CD4-positive, alpha-beta T cell treated with Interferon alpha-2 for 1 hour (primary cell): Measurements from ENCODE around the gene CLEC9A.
"Not testable (repeated sequence)": the region's sequence is repeated elsewhere in the genome, so short reads cannot be mapped to it uniquely, and the experiment has no call there.

Experiments
- DNase-seq, 2 donors: peaks; one replicate each; pipeline ENCODE4 v3.0.0-alpha.2; 2020 to 2022

Gene CLEC9A

DNA sequence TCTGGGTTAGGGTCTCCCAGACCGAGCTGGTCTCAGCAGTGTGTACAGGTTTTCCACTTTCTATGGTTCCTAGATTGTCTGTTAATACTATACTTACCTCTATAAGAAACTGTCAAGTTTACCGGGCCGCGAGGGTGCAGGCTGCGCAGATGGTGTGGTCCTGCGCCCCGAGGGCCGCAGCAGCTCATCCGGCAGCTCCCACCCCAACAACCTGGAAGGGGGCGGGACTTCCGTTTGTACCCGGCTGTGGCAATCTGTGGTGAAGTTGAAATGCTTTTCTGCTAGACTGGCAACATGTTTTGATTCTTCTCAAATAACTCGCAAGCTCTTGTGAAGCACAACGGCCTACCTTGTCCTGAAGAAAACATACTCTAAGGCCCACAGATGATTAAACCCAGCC lies at the start of gene CLEC9A:
Gene CLEC9A, plus strand, starts transcription at position 237 of the 400 bp plus-strand sequence. CDS start 22,006 bp downstream, outside the sequence.
- no peak for DNase-seq

DNA sequence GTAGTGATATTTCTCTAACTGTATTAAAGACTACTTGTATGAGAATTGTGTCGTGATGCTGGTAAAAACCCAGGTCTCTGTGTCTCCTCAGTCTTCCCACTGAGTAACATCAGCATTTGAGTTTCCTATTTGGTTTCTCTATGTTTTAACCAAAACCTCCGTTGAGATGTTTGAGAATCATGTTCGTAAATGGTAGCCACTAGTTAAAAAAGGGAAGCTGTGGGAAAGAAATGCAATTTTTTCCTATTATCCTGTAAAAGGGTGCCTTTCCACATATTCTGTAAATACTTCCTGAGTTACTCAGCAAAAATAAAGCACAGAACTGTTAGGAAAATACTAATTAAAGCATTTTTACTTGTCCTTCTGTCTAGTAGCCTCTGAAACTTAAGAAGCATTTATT lies 38.6 kb upstream of the CLEC9A start:
- no peak for DNase-seq

GRCh38 chr12:9992296-9992695 lies 38.2 kb upstream of the CLEC9A start:
- no peak for DNase-seq

- DNase-seq = no peak
Observed at GRCh38 chr12:9999016-9999415, 31.5 kb upstream of the CLEC9A start, which contains the start of gene CLEC1B. CLEC1B (minus strand) TSS chr12:9999121; CDS start chr12:9999100, 21 bp downstream.

DNA sequence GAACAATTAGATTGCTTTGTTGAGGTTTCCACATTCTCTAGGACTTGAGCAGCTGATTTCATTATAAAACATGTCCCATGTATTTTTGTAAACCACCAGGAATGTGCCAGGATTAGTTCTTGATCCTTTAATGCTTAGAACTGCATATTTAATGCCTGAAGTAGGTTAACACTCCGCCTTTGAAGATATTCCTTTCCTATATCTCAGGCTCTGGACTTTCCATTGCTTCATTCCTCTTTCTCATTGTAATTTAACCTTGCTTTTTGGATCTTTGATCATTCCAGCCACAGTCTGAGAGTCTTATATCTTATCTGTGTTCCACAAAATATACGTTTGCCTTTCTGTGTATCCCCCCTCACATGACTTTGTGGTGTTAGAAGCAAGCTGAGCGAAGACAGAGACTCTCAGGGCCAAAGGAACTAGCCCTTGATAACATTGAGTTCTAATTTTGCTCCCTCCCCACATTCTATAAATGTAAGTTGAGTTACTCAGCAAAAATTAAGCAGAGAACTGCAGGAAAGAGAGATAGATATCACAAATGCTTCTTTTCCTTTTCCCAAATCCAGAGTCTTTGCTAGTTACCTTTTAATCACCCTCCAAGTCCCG lies 29.2 kb upstream of the CLEC9A start:
- DNase-seq = no peak

DNA sequence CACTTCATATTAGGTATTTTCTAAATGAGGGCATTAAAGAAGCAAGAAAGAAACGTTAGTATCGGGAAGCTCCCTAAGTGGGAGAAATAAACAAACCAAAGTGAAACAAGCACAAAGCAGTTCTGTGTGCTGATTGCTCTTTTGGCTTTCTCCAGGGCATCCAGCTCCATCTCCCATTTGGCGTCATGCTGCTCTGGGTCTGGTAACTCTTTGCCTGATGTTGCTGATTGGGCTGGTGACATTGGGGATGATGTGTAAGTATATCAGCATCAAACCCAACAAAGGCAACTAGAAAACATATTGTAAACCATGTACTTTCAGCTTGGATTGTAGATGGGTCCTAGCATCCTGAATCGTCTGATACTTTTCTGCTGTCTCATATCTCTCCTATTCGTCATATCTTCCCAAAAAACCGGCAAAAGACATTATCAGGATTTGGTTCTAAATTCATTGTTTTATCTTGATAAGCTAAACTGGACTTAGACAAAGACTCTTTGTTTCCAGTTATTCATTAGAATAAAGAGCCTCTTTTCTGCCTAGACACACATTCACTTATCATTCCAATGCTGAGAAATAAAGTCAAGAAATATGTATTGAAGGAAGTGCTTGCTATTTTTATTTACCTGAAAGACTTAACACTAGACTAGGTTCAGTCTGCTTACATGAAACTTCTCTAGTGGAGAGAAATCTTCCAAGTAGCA lies 17.7 kb upstream of the CLEC9A start:
- DNase-seq = no peak

DNA sequence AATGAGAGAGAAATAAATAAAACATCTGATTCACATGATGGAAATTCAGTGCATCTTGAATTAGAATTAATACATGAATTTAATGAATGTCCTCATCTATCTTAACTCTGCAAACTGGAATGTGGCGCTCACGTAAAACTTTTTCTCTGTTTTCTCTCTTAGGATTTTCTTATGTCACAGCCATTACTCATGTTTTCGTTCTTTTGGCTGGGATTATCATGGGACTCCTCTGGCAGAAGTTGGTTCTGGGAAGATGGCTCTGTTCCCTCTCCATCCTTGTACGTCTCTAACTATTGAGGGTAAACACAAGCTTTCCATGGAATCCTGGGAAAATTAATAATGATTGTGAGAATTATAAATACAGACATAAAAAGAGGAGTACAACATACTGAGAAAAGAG lies 15.0 kb upstream of the CLEC9A start:
- no peak for DNase-seq

- no peak for DNase-seq
Observed at GRCh38 chr12:10016881-10017280, 13.6 kb upstream of the CLEC9A start.

DNA sequence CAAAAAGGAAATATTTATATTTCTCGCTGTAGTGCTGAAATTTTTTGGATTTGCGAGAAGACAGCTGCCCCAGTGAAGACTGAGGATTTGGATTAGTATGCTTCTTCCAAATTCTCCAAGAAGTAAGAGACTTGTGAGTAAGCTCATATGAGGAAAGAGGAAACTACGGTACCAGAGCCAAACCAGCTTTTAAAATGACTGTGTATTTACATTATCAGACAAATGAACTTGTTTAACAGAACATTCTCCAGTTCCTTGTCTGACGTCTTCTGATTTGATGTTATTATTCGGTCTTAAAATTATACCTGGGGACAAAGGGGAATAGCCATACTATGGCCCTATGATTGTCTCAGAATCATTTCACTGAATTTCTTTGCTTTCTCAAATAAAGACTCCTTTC lies 12.1 kb upstream of the CLEC9A start:
- no peak for DNase-seq

DNA sequence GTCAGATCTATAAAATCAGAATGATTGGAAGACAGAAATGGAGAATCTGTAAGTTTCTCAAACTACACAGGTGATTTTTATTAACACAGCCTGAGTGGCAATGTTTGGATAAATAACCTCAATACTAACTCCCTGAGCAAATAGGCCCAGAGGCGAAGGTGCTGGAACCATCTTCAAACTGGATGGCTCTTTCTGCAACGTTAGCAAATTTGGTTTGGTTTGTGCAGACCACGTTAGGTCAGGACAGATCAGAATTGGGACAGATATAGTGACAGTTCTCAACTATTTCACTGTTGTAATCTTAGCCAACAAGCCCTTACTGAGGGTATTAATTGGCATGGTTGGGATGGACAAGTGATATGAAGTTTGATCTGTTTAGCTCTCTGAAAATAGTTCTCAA lies 9.1 kb upstream of the CLEC9A start:
- DNase-seq = no peak

DNA sequence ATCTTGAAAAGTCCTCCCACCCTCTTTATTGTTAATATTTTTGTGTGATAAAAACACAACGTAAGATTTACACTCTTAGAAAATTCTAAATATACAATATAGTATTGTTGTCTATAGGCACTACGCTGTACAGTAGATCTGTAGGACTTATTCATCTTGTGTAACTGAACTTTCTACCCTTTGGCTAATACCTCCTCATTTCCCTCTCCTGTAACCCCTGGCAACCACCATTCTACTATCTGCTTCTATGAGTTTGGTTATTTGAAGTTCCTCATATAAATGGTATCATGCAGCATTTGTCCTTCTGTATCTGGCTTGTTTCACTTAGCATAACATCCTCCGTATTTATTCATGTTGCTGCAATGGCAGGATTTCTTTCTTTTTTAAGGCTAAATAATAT lies 5.2 kb upstream of the CLEC9A start:
- DNase-seq = no peak

- not testable (repeated sequence) for DNase-seq
Observed at GRCh38 chr12:10026666-10027065, 3.8 kb upstream of the CLEC9A start.

DNA sequence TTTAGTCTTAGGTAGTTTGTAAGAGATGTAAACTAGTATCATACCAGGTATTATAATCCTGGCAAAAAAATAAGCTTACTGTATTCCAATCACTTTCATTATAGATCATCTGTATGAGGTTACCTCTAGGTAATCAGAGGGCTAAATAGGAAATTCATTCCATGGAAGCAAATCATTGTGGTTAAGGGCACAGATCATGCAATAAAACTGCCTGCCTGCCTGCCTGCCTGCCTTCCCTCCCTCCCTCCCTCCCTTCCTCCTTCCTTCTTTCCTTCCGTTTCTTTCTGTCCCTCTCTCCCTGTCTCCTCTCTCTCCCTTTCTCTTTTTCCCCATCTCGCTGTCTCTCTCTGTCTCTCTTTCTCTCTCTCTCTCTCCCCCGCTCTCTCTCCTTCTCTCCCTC lies 3.2 kb upstream of the CLEC9A start:
- DNase-seq = no peak

DNA sequence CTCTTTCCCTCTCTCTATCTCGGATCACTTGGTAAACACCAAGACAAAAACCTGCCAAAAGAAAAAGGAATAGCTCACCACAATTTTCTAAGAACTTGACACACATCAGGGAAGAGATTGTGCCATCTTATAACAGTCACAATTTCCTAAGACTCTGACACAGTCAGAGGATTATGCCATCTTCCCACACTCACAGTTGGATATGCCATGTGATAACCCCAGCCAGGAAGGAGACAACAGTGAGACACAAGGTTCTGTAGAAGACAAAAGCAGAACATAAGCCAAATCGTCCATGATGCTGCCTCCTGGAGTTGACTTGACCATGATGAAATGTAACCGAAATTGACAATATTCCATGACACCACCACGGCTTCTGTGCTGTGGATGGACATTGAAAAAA lies 2.8 kb upstream of the CLEC9A start:
- DNase-seq = peak in 1 of 2 donors; percentile 65

GRCh38 chr12:10031321-10031720 lies 839 bp downstream of the CLEC9A start:
- DNase-seq = no peak

GRCh38 chr12:10031771-10032175 lies 1.3 kb downstream of the CLEC9A start:
- no peak for DNase-seq

GRCh38 chr12:10033783-10034545 lies 3.5 kb downstream of the CLEC9A start:
- peak in 1 of 2 donors; percentile 13 for DNase-seq

GRCh38 chr12:10042167-10042566 lies 11.7 kb downstream of the CLEC9A start:
- DNase-seq = no peak

- no peak for DNase-seq
Observed at GRCh38 chr12:10048526-10048925, 18.0 kb downstream of the CLEC9A start.

DNA sequence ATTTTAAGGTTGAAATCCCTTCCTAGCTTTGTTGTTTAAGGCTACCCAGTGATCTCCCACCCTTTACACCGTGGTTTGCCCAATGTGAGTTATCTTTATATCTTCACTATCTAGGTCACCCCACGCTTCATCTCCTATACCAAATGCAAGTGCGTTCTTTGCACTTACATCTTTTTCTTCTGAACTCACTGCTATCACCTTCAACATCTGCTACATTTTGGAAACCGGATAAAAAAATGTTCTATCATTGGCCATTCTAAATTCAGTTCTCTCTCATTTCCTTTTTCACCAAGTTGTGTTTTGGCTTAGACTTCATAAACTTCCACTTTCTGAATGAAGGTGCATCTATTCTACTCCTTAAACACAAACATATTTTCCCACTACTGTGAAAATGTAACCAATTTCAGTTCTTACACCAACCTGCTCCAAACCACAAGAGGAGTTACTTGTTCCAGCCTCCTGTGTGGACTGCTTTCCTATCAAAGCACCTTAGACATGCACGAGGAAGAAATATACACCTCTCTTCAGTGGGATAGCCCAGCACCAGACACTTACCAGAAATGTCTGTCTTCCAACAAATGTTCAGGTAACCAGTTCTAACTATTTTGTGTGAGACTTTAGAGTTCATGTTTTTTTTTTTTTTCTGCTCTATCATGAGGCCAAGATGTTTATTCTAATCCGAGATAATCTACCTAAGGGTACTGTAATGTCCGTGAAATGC lies 21.9 kb downstream of the CLEC9A start:
- no peak for DNase-seq

DNA sequence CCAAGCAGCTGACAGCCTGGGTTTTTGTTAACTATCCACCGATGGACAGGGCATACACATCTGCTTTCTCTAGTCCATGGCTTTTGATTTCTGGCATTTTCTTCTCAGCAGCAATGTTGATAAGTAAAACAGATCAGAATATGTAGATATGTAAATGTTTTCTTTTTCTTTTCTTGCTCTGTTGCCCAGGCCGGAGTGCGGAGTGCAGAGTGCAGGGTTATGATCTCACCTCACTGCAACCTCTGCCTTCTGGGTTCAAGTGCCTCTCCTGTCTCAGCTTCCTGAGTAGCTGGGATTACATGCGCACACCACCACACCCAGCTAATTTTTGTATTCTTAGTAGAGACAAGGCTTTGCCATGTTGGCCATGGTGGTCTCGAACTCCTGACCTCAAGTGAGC lies 27.9 kb downstream of the CLEC9A start:
- DNase-seq = no peak

DNA sequence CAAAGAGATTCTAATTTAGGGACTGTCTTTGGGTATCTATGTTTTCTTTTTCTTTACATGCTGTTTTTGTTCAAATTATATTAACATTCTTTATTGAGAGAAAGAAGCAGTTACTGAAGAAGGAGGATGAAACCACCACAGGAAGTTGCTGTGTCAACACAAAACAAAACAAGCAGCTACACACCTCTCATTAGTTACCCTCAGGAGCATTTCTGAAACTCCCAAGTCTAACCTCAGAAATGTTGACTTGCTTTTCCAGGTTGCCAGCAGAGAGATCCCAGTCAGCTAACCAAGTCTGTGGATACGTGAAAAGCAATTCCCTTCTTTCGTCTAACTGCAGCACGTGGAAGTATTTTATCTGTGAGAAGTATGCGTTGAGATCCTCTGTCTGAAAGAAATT lies 34.8 kb downstream of the CLEC9A start:
- no peak for DNase-seq

DNA sequence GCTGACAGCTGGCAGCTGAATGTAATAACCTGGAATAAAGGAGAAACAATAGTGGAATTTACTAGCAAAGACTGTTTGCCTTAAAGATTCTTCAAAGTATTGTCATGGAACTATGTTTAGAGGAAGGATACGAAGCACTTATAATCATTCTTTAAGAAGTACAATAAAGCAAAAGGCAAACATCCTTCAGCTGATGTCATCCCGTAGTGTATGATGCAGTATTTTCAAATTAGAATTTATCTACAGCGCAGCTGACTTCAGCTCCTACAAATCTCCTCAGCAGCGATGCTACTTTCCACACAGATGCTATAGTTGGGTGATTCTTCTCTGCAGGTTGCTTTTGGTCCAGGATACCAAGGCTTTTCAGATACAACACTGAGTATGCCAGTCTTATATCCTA lies 36.8 kb downstream of the CLEC9A start:
- no peak for DNase-seq
